Measurements from ENCODE around the gene NT5DC1. TPM values are rescaled to one million over a fixed set of nuclear protein-coding genes. Genes with fewer than 3 reads are reported as not detected.

Gene NT5DC1
- total and polyA plus RNA-seq, 5 donors from 2014 or later, result 32.4 to 80.2 (median 66.3) TPM

DNA sequence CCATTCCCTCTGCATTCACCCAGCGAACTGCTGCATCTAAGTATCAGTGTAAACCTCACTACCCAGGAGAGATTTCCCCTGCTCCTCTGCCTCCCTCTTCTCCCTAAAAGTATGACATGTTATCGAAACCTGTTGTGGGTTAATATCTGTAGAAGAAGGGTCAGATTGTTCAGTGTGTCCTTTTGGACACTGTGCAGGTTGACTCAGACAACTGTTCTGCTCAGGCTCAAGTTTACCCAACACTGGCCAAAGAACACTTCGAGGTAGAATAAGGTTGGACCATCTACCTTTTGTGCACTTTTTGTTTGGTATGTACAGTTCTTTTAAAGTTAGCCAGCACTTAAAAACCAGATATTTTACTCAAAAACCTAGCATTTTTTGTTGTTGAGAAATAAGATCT is 4.6 kb downstream of the NT5DC1 start:
- H3K36me3 Mint-ChIP-seq, result peaks cover 19% of the 10 kb centered on the region
- H3K4me1 Mint-ChIP-seq, result peaks cover 24 to 61% (median 53%) of the 10 kb centered on the region in 4 donors
- H3K4me3 Mint-ChIP-seq, result peak overlapping the region in 3 of 4 donors; percentile 23 to 66 (median 58)
- Histone ChIP-seq H3K36me3 (ENCODE audit: control insufficient read depth, insufficient read depth, low read length) (peaks cover 25% of the 10 kb centered on the region), H3K9me3 (ENCODE audit: control insufficient read depth in 2 of 2, low read length in 2 of 2) (no peaks in the 10 kb centered on the region), H3K27me3 (ENCODE audit: control insufficient read depth, insufficient read depth, low read length) (no peaks in the 10 kb centered on the region), H3K4me3 (ENCODE audit: low read depth, low read length) (no peak overlapping the region), H3K27ac (ENCODE audit: insufficient read depth, low read length, poor library complexity, severe bottlenecking) (no peak overlapping the region), H3K4me1 (ENCODE audit: control insufficient read depth, insufficient read depth, low read length, poor library complexity, severe bottlenecking) (peaks cover 34% of the 10 kb centered on the region)
- H3K27me3 Mint-ChIP-seq, result no peaks in the 10 kb centered on the region
- DNase-seq (no peak), ATAC-seq (ENCODE audit: low read depth in 2 of 2) (no peak)
- no peaks in the 10 kb centered on the region for H3K9me3 Mint-ChIP-seq
- peak overlapping the region; percentile 34 to 67 (median 63) for H3K27ac Mint-ChIP-seq

DNA sequence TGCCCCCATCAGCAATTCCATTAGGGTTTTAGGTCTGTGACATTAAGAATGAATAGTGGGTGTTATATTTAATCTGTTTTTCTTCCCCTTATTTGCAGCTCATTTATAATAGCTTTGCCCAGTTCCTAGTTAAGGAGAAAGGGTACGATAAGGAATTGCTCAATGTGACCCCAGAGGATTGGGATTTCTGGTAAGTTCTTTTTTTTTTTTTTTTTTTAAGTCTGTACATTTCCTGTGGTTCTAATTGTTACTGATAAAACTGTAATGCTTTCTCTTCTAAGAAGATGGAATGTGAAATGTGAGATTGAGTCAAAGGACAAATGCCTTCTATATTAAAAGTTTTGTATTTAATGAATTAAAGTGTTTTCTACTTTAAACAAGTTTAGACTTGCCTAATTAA is 5.5 kb downstream of the NT5DC1 start:
- peak overlapping the region in 1 of 3 donors; percentile 67 for H3K27ac Mint-ChIP-seq
- H3K4me1 Mint-ChIP-seq, result peaks cover 22 to 56% (median 53%) of the 10 kb centered on the region in 4 donors
- H3K9me3 Mint-ChIP-seq, result no peaks in the 10 kb centered on the region
- Histone ChIP-seq H3K4me3 (ENCODE audit: low read depth, low read length) (no peak overlapping the region), H3K36me3 (ENCODE audit: control insufficient read depth, insufficient read depth, low read length) (peaks cover 34% of the 10 kb centered on the region), H3K4me1 (ENCODE audit: control insufficient read depth, insufficient read depth, low read length, poor library complexity, severe bottlenecking) (peaks cover 31% of the 10 kb centered on the region), H3K27me3 (ENCODE audit: control insufficient read depth, insufficient read depth, low read length) (no peaks in the 10 kb centered on the region), H3K9me3 (ENCODE audit: control insufficient read depth in 2 of 2, low read length in 2 of 2) (no peaks in the 10 kb centered on the region), H3K27ac (ENCODE audit: insufficient read depth, low read length, poor library complexity, severe bottlenecking) (no peak overlapping the region)
- no peaks in the 10 kb centered on the region for H3K27me3 Mint-ChIP-seq
- ATAC-seq (ENCODE audit: low read depth in 2 of 2), result no peak
- H3K4me3 Mint-ChIP-seq, result peak overlapping the region in 2 of 4 donors; percentile 21 to 58
- H3K36me3 Mint-ChIP-seq, result peaks cover 26% of the 10 kb centered on the region
- no peak for DNase-seq

DNA sequence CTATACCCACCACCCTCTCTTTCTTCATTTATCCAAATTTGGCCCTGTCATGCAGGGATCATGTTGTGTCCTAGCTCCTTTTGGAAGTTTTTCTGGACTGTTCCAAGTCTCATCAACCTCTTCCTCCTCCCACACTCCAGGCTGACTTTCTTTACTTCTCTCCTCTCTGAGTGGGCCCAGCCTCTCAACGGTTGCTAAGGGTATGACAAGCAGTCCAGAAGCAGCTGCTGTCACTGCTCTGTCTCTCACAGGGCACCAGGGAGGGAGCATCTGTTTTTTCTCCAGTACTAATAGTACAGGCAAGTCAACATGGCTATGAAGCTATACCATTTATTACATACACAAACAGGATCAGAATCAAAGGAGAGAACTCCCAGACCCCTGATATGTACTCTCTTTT is 8.2 kb downstream of the NT5DC1 start:
- no peak overlapping the region for H3K27ac ChIP-seq (ENCODE audit: insufficient read depth, low read length, poor library complexity, severe bottlenecking)
- no peak overlapping the region for H3K4me3 Mint-ChIP-seq
- no peak overlapping the region for H3K27ac Mint-ChIP-seq
- no peaks in the 10 kb centered on the region for H3K9me3 ChIP-seq (ENCODE audit: control insufficient read depth in 2 of 2, low read length in 2 of 2)
- DNase-seq, result no peak
- no peak overlapping the region for H3K4me3 ChIP-seq (ENCODE audit: low read depth, low read length)
- no peaks in the 10 kb centered on the region for H3K9me3 Mint-ChIP-seq
- H3K4me1 Mint-ChIP-seq, result peaks cover 24 to 36% (median 33%) of the 10 kb centered on the region in 4 donors
- no peaks in the 10 kb centered on the region for H3K27me3 Mint-ChIP-seq
- ATAC-seq (ENCODE audit: low read depth in 2 of 2), result no peak
- peaks cover 49% of the 10 kb centered on the region for H3K36me3 Mint-ChIP-seq
- H3K27me3 ChIP-seq (ENCODE audit: control insufficient read depth, insufficient read depth, low read length), result no peaks in the 10 kb centered on the region
- peaks cover 8% of the 10 kb centered on the region for H3K4me1 ChIP-seq (ENCODE audit: control insufficient read depth, insufficient read depth, low read length, poor library complexity, severe bottlenecking)
- H3K36me3 ChIP-seq (ENCODE audit: control insufficient read depth, insufficient read depth, low read length), result peaks cover 59% of the 10 kb centered on the region

DNA sequence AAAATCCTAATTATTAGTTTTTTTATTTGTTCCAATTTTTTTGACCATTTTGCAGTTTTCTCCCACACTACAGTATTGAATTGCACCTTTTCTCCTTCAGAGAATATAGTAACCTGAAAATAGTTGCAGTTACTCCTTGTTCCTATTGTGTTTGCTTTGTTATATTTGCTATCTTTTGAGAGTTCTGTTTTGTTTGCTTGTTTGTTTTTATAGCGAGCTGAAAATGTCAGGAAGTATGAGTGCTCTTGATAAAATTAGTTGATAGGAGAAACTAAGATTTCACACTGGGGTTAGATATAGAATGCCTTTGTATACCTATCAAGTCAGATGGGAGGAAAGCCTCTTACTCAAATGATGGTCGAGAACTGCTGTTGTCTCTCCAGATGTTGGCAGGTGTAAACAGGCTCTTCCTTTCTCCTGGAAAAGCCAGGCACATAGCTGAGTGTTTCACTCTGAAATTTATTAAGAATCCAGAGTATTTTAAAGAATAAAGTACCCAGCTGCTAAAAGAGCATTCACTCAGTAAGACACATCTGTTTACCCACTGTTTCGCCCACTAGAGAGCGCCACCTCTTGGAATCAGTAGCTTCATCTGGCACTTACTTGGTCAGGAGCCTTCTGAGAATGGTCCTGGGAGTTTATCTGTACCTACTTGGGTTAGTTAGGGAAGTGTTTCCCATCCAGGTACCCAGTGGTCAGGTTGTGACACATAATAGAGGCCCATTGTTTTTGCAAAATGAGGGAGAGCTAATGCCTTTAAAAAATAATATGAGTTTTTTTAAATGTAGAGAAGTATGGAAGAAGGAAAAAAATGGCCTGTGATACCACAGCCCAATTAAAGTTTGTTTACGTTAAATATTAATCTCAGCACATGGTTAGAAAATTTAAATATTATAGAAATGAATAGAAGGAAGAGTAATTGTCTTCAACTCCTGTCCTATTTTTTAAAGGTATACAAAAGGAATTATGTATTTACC is 11.2 kb downstream of the NT5DC1 start:
- H3K9me3 Mint-ChIP-seq, result no peaks in the 10 kb centered on the region
- Histone ChIP-seq H3K36me3 (ENCODE audit: control insufficient read depth, insufficient read depth, low read length) (peaks cover 74% of the 10 kb centered on the region), H3K4me3 (ENCODE audit: low read depth, low read length) (no peak overlapping the region), H3K4me1 (ENCODE audit: control insufficient read depth, insufficient read depth, low read length, poor library complexity, severe bottlenecking) (no peaks in the 10 kb centered on the region), H3K27ac (ENCODE audit: insufficient read depth, low read length, poor library complexity, severe bottlenecking) (no peak overlapping the region), H3K27me3 (ENCODE audit: control insufficient read depth, insufficient read depth, low read length) (no peaks in the 10 kb centered on the region), H3K9me3 (ENCODE audit: control insufficient read depth in 2 of 2, low read length in 2 of 2) (no peaks in the 10 kb centered on the region)
- H3K36me3 Mint-ChIP-seq, result peaks cover 60% of the 10 kb centered on the region
- DNase-seq (peak in 1 of 3 donors; percentile 55), ATAC-seq (ENCODE audit: low read depth in 2 of 2) (no peak)
- H3K4me3 Mint-ChIP-seq, result peak overlapping the region in 1 of 4 donors; percentile 82
- no peak overlapping the region for H3K27ac Mint-ChIP-seq
- no peaks in the 10 kb centered on the region for H3K27me3 Mint-ChIP-seq
- peaks cover 10 to 17% (median 12%) of the 10 kb centered on the region in 4 donors for H3K4me1 Mint-ChIP-seq

DNA sequence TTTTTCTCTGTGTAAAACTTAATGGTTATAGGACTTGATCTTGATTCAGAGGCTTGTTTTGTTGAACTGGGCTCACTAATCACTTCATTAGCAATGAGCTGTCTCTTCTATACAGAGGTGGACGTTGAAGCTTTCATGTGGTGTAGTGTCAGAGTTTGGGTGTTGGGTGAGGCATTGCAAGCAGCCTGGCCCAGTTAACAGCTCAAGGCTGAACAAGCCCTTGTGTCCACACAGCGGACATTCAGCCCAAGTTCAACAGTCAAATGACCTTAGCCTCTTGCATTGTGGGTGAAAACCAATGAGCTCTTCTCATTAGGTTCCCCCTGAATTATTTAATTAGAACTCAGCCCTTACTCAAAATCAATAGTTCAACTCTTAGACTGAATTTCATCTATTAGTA is 12.7 kb downstream of the NT5DC1 start:
- no peaks in the 10 kb centered on the region for H3K4me1 ChIP-seq (ENCODE audit: control insufficient read depth, insufficient read depth, low read length, poor library complexity, severe bottlenecking)
- peaks cover 60% of the 10 kb centered on the region for H3K36me3 Mint-ChIP-seq
- H3K4me1 Mint-ChIP-seq, result peaks cover 6 to 15% (median 12%) of the 10 kb centered on the region in 4 donors
- no peak overlapping the region for H3K4me3 Mint-ChIP-seq
- peaks cover 84% of the 10 kb centered on the region for H3K36me3 ChIP-seq (ENCODE audit: control insufficient read depth, insufficient read depth, low read length)
- H3K9me3 Mint-ChIP-seq, result no peaks in the 10 kb centered on the region
- ATAC-seq (ENCODE audit: low read depth in 2 of 2), result no peak
- no peak overlapping the region for H3K27ac ChIP-seq (ENCODE audit: insufficient read depth, low read length, poor library complexity, severe bottlenecking)
- H3K27me3 Mint-ChIP-seq, result no peaks in the 10 kb centered on the region
- no peak for DNase-seq
- H3K27ac Mint-ChIP-seq, result no peak overlapping the region
- no peak overlapping the region for H3K4me3 ChIP-seq (ENCODE audit: low read depth, low read length)
- H3K27me3 ChIP-seq (ENCODE audit: control insufficient read depth, insufficient read depth, low read length), result no peaks in the 10 kb centered on the region
- H3K9me3 ChIP-seq (ENCODE audit: control insufficient read depth in 2 of 2, low read length in 2 of 2), result no peaks in the 10 kb centered on the region

DNA sequence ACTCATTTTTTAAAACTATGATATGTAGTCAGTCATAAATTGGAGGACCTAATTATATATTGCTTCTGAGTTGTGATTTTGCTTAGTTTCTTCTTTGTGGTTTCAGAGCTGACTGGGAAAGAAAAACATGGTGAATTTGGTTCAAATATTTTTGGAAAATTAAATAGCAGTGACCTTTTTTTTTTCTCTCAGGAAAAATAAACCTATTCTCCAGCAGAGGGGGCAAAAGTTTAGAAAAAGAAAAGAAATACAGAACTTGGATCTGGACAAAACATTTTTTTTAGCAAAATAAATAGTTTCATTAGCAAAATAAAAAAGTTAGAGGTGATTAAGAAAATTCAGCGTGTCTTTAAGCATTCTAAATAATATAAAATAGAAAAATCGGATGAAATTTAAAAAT is 15.1 kb downstream of the NT5DC1 start:
- H3K27ac Mint-ChIP-seq, result no peak overlapping the region
- no peaks in the 10 kb centered on the region for H3K27me3 Mint-ChIP-seq
- no peak for ATAC-seq (ENCODE audit: low read depth in 2 of 2)
- DNase-seq, result no peak
- H3K4me3 ChIP-seq (ENCODE audit: low read depth, low read length), result no peak overlapping the region
- H3K4me1 ChIP-seq (ENCODE audit: control insufficient read depth, insufficient read depth, low read length, poor library complexity, severe bottlenecking), result no peaks in the 10 kb centered on the region
- no peak overlapping the region for H3K27ac ChIP-seq (ENCODE audit: insufficient read depth, low read length, poor library complexity, severe bottlenecking)
- peaks cover 6 to 9% (median 7%) of the 10 kb centered on the region in 4 donors for H3K4me1 Mint-ChIP-seq
- peaks cover 49% of the 10 kb centered on the region for H3K36me3 Mint-ChIP-seq
- no peaks in the 10 kb centered on the region for H3K27me3 ChIP-seq (ENCODE audit: control insufficient read depth, insufficient read depth, low read length)
- no peaks in the 10 kb centered on the region for H3K9me3 ChIP-seq (ENCODE audit: control insufficient read depth in 2 of 2, low read length in 2 of 2)
- H3K4me3 Mint-ChIP-seq, result no peak overlapping the region
- H3K9me3 Mint-ChIP-seq, result no peaks in the 10 kb centered on the region
- H3K36me3 ChIP-seq (ENCODE audit: control insufficient read depth, insufficient read depth, low read length), result peaks cover 77% of the 10 kb centered on the region

DNA sequence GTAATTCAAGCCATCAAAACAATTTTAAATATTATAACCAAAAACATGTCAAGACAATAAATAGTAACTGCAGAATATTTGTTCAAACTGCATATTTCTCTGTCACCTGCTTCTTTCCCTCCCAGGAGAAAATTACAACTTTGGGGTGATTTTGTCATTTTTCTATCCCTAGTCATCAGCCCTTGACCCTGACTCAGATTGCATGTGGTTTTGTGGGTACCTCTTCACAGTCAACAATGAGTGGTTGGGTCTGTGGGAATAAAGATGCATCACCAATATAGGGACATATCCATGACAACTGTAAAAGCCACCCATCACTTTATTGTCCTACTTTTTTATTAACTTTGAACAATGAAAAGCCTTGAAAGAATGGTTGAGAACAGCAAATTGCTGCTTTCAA is 18.0 kb downstream of the NT5DC1 start:
- Histone ChIP-seq H3K27me3 (ENCODE audit: control insufficient read depth, insufficient read depth, low read length) (no peaks in the 10 kb centered on the region), H3K27ac (ENCODE audit: insufficient read depth, low read length, poor library complexity, severe bottlenecking) (no peak overlapping the region), H3K4me3 (ENCODE audit: low read depth, low read length) (no peak overlapping the region), H3K36me3 (ENCODE audit: control insufficient read depth, insufficient read depth, low read length) (peaks cover 50% of the 10 kb centered on the region), H3K9me3 (ENCODE audit: control insufficient read depth in 2 of 2, low read length in 2 of 2) (no peaks in the 10 kb centered on the region), H3K4me1 (ENCODE audit: control insufficient read depth, insufficient read depth, low read length, poor library complexity, severe bottlenecking) (no peaks in the 10 kb centered on the region)
- H3K4me3 Mint-ChIP-seq, result no peak overlapping the region
- H3K9me3 Mint-ChIP-seq, result no peaks in the 10 kb centered on the region
- DNase-seq (no peak), ATAC-seq (ENCODE audit: low read depth in 2 of 2) (no peak)
- H3K27me3 Mint-ChIP-seq, result no peaks in the 10 kb centered on the region
- no peak overlapping the region for H3K27ac Mint-ChIP-seq
- H3K36me3 Mint-ChIP-seq, result peaks cover 39% of the 10 kb centered on the region
- peaks cover 0 to 4% (median 3%) of the 10 kb centered on the region in 4 donors for H3K4me1 Mint-ChIP-seq

All from CD4-positive, CD25-positive, alpha-beta regulatory T cell (primary cell).